Transverse colon (tissue), 4 donors: Measurements from ENCODE around the gene TMED10. TPM values are rescaled to one million over a fixed set of nuclear protein-coding genes. Genes with fewer than 3 reads are reported as not detected.

Source experiments
- DNase-seq: peaks from one replicate; pipeline ENCODE4 v3.0.0-alpha.2; 2019
- H3K27ac ChIP-seq, 4 donors: fragments of 200-600 bp; sonication (generic); 2 replicates each; pipeline ENCODE4 v1.5.1; 2016 to 2018; ENCODE audit warnings: inconsistent platforms in 4 of 4
- H3K27me3 ChIP-seq: fragments of 200-600 bp; sonication (generic); 2 replicates; pipeline ENCODE4 v1.5.1; 2017; ENCODE audit warnings: inconsistent platforms
- H3K36me3 ChIP-seq, 4 donors: fragments of 200-600 bp; sonication (generic); 2 replicates each; pipeline ENCODE4 v1.5.1; 2017 to 2019; ENCODE audit warnings: inconsistent platforms in 4 of 4
- H3K4me1 ChIP-seq, 4 donors: fragments of 200-600 bp; sonication (generic); 2 replicates each; pipeline ENCODE4 v1.5.1; 2017 to 2020; ENCODE audit warnings: inconsistent platforms in 4 of 4
- H3K4me3 ChIP-seq, 4 donors: fragments of 200-600 bp; sonication (generic); 1 replicate in 1 of 4; 2 replicates in 3 of 4; pipeline versions ENCODE4 v1.5.1 to v1.6.1; 2017 to 2019; ENCODE audit warnings: inconsistent platforms in 4 of 4
- H3K9me3 ChIP-seq, 2 donors: fragments of 200-600 bp; sonication (generic); 2 replicates each; pipeline ENCODE4 v1.5.1; 2017 to 2019; ENCODE audit warnings: inconsistent platforms in 2 of 2
- EP300 ChIP-seq: sonication (generic); formaldehyde crosslinking; IDR thresholded peaks from one replicate; pipeline ENCODE4 v1.6.1; 2017; ENCODE audit warnings: antibody characterized with exemption, low read depth
- POLR2A ChIP-seq: fragments of 450-650 bp; IDR thresholded peaks from one replicate; pipeline ENCODE4 v1.6.1; 2016; ENCODE audit warnings: antibody characterized with exemption, mild to moderate bottlenecking, moderate library complexity
- POLR2AphosphoS5 ChIP-seq, 3 donors: sonication (generic); formaldehyde crosslinking; IDR thresholded peaks; one replicate each; pipeline ENCODE4 v1.6.1; 2016; ENCODE audit warnings: antibody characterized with exemption in 3 of 3
- WGBS, 2 donors: methylation state at CpG; one replicate each; pipeline ENCODE4 v1.1.5; 2018; ENCODE audit warnings: low coverage in 1 of 2; 5-methylcytosine and 5-hydroxymethylcytosine counted together
- in situ Hi-C, 4 donors: fragments of 200-750 bp; cut with MboI; loops; one replicate each; pipeline versions ENCODE4 v1.15.0 to v1.15.1; 2017; ENCODE audit warnings: low sequenced_read_pairs in 3 of 4, low pct_ligation_motif_present in 1 of 4, low pct_unique_long_range_greater_than_20kb in 1 of 4
- intact Hi-C: fragments of 100-400 bp; cut with DNase I; formaldehyde crosslinking; loops from one replicate; pipeline ENCODE4 v1.15.1; 2023; ENCODE audit warnings: low total_unique reads
- total RNA-seq, 4 donors: library from RNA; depleted of rRNA; stranded (reverse); fragments of >200 nt; gene quantifications; one replicate each; pipeline ENCODE4 v1.1.0, GENCODE V29; 2016
- TF ChIP-seq, protein P1 (sequence below), 5 experiments: fragments of 200-600 bp in 3 of 5; fragments of 450-650 bp in 2 of 5; sonication (generic) in 3 of 5; IDR thresholded peaks; 1 replicate in 2 of 5; 2 replicates in 3 of 5; pipeline ENCODE4 v1.5.1; 2016 to 2017; ENCODE audit warnings: antibody characterized with exemption in 5 of 5, inconsistent platforms in 3 of 5, mild to moderate bottlenecking in 2 of 5, moderate library complexity in 1 of 5

TMED10 gene
- total RNA-seq, 4 donors from 2014 or later: 70.3 to 255 (median 244) TPM

DNA sequence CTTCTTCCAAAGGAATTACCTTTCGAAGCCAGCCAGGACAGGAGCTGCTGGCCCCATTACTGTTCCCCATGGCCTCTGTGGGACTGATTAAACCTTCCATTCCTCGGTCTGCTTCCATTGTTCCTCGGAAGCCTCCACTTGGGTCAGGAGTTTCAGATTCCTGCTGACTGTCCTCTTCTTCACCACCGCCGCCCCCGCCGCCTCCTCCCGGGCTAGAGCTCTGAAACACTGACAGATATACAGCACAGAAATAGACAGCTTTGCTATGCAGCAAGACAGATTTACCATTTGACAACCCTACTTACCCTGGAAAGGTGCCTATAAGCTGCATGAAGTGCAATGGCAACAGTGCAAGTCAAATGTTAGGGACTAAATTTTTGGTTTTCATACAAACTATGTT lies 85.2 kb downstream of the TMED10 start:
- Histone ChIP-seq H3K27ac (no peak overlapping the region), H3K27me3 (no peaks in the 10 kb centered on the region), H3K4me3 (no peak overlapping the region), H3K9me3 (no peaks in the 10 kb centered on the region), H3K4me1 (no peaks in the 10 kb centered on the region), H3K36me3 (peaks cover 0 to 56% (median 25%) of the 10 kb centered on the region in 4 donors)
- intact Hi-C loops (no loop called here), in situ Hi-C loops (loop anchor here in 2 of 4 donors (10.0 to 25.0 kb wide), 2 partner anchors 154 to 156 kb away; no protein-coding TSS in a partner anchor)
- no peak for DNase-seq
- TF ChIP-seq POLR2A (no peak), POLR2AphosphoS5 (IDR thresholded peaks at IDR 0.05) (no peak), EP300 (no peak)
- TF ChIP-seq, protein P1, sequence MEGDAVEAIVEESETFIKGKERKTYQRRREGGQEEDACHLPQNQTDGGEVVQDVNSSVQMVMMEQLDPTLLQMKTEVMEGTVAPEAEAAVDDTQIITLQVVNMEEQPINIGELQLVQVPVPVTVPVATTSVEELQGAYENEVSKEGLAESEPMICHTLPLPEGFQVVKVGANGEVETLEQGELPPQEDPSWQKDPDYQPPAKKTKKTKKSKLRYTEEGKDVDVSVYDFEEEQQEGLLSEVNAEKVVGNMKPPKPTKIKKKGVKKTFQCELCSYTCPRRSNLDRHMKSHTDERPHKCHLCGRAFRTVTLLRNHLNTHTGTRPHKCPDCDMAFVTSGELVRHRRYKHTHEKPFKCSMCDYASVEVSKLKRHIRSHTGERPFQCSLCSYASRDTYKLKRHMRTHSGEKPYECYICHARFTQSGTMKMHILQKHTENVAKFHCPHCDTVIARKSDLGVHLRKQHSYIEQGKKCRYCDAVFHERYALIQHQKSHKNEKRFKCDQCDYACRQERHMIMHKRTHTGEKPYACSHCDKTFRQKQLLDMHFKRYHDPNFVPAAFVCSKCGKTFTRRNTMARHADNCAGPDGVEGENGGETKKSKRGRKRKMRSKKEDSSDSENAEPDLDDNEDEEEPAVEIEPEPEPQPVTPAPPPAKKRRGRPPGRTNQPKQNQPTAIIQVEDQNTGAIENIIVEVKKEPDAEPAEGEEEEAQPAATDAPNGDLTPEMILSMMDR (IDR thresholded peaks at IDR 0.05): no peak
- WGBS, 2 donors: 94% methylated on average over 8 of the region's 8 CpGs; no CpG with 5 or more reads in 1 of the 2 donors

DNA sequence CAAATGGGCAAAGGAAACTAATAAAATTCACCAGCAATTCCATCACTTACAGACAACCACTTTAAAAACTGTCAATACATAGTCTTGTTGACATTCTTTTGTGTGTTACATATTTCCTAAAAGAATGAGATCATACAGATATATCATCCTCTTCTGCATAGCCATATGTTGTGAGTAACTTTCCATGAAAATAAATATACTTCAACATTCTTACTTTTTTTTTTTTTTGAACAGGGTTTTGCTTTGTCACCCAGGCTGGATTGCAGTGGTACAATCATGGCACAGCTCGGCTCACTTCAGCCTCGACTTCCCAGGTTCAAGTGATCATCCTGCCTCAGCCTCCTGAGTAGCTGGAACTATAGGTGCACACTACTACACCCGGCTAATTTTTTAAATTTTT lies 86.1 kb downstream of the TMED10 start:
- Histone ChIP-seq H3K27ac (no peak overlapping the region), H3K9me3 (no peaks in the 10 kb centered on the region), H3K4me1 (no peaks in the 10 kb centered on the region), H3K27me3 (no peaks in the 10 kb centered on the region), H3K4me3 (no peak overlapping the region), H3K36me3 (peaks cover 0 to 60% (median 21%) of the 10 kb centered on the region in 4 donors)
- in situ Hi-C loops: loop anchor here in 2 of 4 donors (10.0 to 25.0 kb wide), 2 partner anchors 153 to 156 kb away; no protein-coding TSS in a partner anchor
- WGBS, 2 donors: 78% methylated on average over 3 of the region's 3 CpGs; no CpG with 5 or more reads in 1 of the 2 donors
- intact Hi-C loops: no loop called here
- TF ChIP-seq POLR2AphosphoS5 (IDR thresholded peaks at IDR 0.05) (no peak), EP300 (no peak), POLR2A (no peak)
- TF ChIP-seq, protein P1 (IDR thresholded peaks at IDR 0.05): no peak
- no peak for DNase-seq

DNA sequence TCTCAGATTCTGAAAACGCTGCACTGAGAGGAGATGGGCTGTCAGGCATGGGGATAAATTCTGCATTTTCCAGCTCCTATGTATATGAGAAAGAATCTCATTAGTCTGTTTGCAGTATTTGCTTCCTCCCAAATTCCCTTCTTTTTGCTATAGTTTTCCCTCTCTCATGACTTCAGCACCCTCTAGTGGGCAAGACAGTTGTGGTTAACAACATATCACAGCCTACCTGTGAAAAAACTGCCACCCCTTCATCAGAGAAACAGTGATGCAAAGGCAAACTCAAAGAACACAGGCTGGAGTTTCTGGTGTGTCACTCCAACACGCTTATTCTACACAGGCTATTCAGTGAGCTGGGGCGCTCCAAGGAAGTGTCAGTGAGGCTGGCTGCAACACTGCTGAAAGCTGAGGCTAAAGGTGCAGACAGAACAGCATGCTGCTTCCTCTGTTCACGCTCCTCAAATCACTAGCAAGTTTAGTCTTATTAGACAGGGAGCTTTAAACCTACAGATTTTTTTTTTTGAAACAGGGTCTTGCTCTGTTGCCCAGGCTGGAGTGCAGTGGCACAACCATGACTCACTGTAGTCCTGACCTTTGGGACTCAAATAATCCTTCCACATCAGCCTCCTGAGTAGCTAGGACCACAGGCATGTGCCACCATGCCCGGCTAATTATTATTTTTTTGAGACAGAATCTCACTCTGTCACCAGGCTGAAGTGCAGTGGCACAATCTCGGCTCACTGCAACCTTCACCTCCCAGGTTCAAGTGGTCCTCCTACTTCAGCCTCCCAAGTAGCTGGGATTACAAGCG lies 87.6 kb downstream of the TMED10 start:
- no peaks in the 10 kb centered on the region for H3K4me1 ChIP-seq
- TF ChIP-seq, protein P1 (IDR thresholded peaks at IDR 0.05): peak; percentile 73 to 77 (median 74)
- no peak for TF ChIP-seq POLR2AphosphoS5 (IDR thresholded peaks at IDR 0.05)
- in situ Hi-C loops: loop anchor here in 3 of 4 donors (10.0 to 25.0 kb wide), 3 partner anchors 134 to 151 kb away; partner anchors contain the start of gene PGF (in 1 of the 3)
- H3K4me3 ChIP-seq: no peak overlapping the region
- intact Hi-C loops: loop anchor here (5.0 kb wide), 1 partner anchor 141 kb away; no protein-coding TSS in a partner anchor
- DNase-seq: peak; percentile 35
- no peak overlapping the region for H3K27ac ChIP-seq
- peaks cover 0 to 49% (median 13%) of the 10 kb centered on the region in 4 donors for H3K36me3 ChIP-seq
- no peaks in the 10 kb centered on the region for H3K27me3 ChIP-seq
- WGBS, 2 donors: 39 to 72% methylated on average over 3 to 7 of the region's 7 CpGs
- no peaks in the 10 kb centered on the region for H3K9me3 ChIP-seq

DNA sequence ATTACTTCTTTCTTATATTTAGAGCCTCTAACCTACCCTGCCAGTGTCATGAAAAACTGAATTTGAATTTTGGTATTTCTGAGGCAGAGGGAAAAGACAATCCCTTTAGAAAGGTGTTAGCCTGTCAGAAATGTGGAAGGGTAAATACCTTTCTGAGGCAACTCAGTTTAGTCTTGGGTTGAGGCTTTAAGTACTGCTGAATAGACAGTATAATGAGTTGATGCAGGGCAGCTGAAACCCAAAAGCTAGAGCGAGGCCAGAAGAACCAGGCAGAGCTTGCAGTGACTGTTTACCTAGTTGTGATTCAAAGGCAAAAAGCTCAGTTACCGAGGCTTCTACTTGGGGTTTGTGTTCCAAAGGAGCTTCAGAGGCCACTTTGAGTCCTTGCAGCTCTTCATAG lies 88.3 kb downstream of the TMED10 start:
- no peaks in the 10 kb centered on the region for H3K4me1 ChIP-seq
- 87 to 100% methylated on average over 1 to 2 of the region's 2 CpGs for WGBS, 2 donors
- H3K36me3 ChIP-seq: peaks cover 0 to 48% (median 11%) of the 10 kb centered on the region in 4 donors
- intact Hi-C loops (loop anchor here (5.0 kb wide), 1 partner anchor 141 kb away; no protein-coding TSS in a partner anchor), in situ Hi-C loops (loop anchor here in 3 of 4 donors (10.0 to 25.0 kb wide), 3 partner anchors 133 to 151 kb away; partner anchors contain the start of gene PGF (in 1 of the 3))
- no peak for DNase-seq
- H3K27ac ChIP-seq: no peak overlapping the region
- TF ChIP-seq, protein P1 (IDR thresholded peaks at IDR 0.05): no peak
- no peak for TF ChIP-seq EP300
- TF ChIP-seq POLR2A: no peak
- TF ChIP-seq POLR2AphosphoS5 (IDR thresholded peaks at IDR 0.05): no peak
- H3K27me3 ChIP-seq: no peaks in the 10 kb centered on the region
- no peak overlapping the region for H3K4me3 ChIP-seq
- H3K9me3 ChIP-seq: no peaks in the 10 kb centered on the region
